NCI-H524 treated with DMSO at 0.1 percent for 48 hours (cell line): Measurements from ENCODE around the gene PTCSC3.
"Not testable (repeated sequence)": the region's sequence is repeated elsewhere in the genome, so short reads cannot be mapped to it uniquely, and the experiment has no call there.

Experiments
- DNase-seq: peaks from one replicate; lab custom pipeline; 2025; lab: John Stamatoyannopoulos, UW

Gene PTCSC3

GRCh38 chr14:36173161-36173560 lies 3.4 kb downstream of the PTCSC3 start:
- no peak for DNase-seq

DNA sequence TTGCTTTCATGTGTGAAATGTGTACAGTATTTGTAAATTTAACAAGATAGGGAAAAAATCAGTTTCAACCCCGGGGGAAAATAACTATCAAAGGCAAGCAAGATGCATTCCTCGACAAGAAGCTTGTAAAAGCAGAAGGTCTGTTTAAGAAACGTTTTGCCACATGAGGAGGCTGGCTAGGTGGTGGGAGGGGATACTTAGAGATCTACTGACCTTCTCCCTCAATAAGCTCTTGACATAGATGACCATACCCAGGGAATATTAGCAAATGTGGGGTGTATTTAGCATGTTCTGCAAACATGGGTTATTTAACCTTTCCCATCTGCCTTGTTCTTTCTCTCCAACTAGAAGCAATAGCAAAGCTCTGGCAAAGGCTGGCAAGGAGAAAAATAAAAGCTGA lies 4.9 kb downstream of the PTCSC3 start:
- DNase-seq = no peak

DNA sequence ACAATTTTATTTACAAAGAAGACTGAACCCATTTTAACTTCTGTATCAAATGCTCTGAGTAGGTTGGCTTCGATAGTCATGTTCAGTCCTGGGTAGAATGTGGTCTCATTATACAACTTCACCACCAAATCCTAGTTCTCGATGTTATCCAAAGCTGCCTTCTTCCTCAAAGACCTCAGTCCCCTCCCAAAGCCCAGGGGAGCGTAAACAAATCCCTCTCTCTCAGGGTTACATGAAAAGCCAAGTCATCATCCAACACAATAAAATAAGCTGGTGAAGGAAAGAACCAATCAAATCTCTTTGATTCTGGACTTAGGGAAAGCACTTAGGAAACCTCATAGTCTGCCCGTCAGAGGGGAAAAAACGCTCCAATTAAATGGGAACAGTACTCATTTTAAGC lies 9.1 kb downstream of the PTCSC3 start:
- DNase-seq = no peak

- DNase-seq = no peak
Measured at GRCh38 chr14:36163451-36163850, 13.1 kb downstream of the PTCSC3 start.

GRCh38 chr14:36162267-36162666 lies 14.3 kb downstream of the PTCSC3 start:
- DNase-seq = no peak

GRCh38 chr14:36161776-36162175 lies 14.7 kb downstream of the PTCSC3 start:
- DNase-seq = no peak

DNA sequence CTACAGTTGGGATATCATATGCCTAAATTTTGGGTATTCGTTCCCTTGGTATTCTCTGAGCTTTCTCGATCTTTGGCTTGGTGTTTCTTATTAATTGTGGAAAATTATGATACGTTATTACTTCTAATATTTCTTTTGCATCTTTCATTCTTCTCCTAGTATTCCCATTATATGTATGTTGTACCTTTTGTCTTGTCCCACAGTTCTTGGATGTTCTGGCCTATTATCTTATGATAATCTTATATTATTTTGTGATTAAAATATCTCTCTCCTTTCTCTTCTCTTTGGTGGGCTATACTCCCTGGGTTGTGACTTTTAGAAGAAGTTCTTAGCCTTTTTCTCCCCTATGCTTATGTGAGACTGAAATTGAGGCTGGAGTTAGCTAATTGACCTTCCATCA lies 25.2 kb downstream of the PTCSC3 start:
- DNase-seq = no peak

- no peak for DNase-seq
Measured at GRCh38 chr14:36134038-36134437, 42.5 kb downstream of the PTCSC3 start.

- DNase-seq = no peak
Measured at GRCh38 chr14:36132826-36133225, 43.7 kb downstream of the PTCSC3 start.

GRCh38 chr14:36130186-36130585 lies 46.3 kb downstream of the PTCSC3 start:
- DNase-seq = no peak

- no peak for DNase-seq
Measured at GRCh38 chr14:36129181-36129580, 47.3 kb downstream of the PTCSC3 start.

DNA sequence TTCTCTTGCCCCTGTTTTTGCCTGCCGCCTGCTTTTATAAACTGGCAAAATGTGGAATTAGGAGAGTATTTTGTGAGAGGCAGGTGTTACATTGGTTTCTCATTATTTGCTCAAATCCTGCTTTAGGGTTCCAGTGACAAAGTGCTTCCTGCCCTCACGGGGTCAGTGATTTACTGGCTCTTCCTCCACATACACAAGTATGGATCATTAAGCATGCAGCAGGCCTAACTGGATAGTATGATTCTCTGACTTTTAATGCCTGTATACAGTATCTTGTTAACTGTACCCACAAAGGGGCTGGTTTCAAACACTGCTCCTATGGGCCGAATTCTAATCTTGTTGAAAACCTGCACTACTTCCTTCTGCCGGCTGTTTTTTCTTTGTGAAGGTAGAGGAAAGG lies 63.2 kb downstream of the PTCSC3 start:
- DNase-seq = no peak

GRCh38 chr14:36111822-36112583 lies 64.5 kb downstream of the PTCSC3 start:
- no peak for DNase-seq

DNA sequence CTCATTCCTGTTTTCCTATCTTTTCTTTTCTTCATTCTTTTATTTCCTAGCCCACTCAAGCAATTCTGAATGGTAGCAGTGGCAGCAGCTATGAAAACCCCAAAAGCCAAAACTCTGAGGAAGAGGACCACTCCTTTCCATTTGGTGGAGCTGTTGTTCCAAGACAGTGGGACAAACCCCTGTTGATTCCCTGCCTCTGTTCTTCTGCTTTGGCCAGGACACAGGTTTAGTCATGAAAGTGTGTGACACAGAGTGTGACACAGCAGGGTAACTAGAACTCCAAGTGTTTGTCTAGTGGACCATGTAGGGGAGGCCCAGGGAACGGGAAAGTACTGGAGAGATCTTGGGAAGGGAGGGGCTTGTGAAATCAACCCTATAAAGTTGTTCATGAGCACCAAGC lies 71.1 kb downstream of the PTCSC3 start:
- DNase-seq = no peak

DNA sequence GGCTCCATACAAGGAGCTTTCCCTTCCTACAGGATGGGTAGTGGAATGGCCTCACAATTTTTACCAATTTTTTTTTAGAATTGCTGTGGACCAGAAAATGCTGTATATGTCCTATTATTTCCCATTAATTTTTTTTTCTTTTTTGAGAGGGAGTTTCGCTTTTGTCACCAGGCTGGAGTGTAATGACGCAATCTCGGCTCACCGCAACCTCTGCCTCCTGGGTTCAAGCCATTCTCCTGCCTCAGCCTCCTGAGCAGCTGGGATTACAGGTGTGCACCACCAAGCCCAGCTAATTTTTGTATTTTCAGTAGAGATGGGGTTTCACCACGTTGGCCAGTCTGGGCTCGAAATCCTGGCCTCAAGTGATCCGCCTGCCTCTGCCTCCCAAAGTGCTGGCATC lies 72.3 kb downstream of the PTCSC3 start:
- not testable (repeated sequence) for DNase-seq

GRCh38 chr14:36099619-36100018 lies 76.9 kb downstream of the PTCSC3 start:
- no peak for DNase-seq

GRCh38 chr14:36097356-36097755 lies 79.2 kb downstream of the PTCSC3 start:
- no peak for DNase-seq

DNA sequence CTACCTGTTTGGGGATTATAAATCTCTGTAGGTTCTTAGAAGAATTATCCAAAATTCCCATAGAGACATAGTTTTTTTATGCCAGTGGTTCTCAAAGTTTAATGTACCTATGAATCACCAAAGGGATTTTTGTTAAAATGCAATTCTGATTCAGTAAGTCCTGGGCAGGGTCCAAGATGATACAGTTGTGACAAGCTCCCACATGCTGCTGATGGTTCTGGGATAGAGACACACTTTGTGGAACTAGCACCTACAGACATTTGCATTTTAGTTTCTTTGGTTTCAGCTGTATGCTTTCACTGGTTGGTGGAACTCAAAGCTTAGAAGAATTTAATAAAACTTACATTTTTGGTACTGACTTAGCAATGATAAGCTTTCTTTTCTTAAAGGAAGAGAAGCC lies 80.4 kb downstream of the PTCSC3 start:
- no peak for DNase-seq

DNA sequence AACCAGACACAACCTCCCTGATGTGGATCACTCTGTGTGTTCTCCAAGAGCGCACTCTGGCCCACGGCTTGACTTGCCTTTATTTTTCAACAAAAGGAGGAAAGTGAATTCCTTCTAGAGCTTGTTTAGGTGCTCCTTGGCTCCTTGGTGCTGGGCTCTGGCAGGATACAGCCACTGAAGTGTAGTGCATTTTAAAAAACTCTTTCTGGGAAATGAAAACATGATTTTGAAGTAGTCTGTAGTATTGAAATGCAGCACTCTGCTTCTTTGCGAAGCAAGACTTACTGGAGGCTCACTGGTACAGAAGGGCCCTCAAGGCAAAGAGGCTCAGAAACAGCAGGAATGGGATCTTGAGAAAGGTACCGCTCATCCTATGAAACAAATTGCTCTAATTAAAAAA lies 81.6 kb downstream of the PTCSC3 start:
- DNase-seq = no peak

DNA sequence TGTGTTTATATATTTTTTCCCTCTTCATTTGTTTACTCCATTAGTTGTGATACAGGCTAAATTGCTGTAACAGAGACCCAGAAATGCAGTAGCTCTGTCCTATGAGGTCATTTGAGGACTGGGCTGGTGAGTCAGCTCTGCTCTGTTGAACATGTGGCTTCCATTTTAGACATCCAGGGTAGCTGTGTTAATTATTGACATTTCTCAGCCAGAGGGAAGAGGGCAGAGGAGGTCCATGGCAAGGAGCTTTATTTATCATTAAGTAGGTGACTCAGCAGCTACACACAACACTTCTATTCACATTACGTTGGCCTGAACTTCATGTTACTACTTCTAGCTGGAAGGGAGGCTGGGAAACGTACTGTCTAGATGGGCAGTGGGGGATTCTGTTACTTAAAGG lies 85.4 kb downstream of the PTCSC3 start:
- no peak for DNase-seq

- DNase-seq = no peak
Measured at GRCh38 chr14:36087411-36087810, 89.1 kb downstream of the PTCSC3 start.

DNA sequence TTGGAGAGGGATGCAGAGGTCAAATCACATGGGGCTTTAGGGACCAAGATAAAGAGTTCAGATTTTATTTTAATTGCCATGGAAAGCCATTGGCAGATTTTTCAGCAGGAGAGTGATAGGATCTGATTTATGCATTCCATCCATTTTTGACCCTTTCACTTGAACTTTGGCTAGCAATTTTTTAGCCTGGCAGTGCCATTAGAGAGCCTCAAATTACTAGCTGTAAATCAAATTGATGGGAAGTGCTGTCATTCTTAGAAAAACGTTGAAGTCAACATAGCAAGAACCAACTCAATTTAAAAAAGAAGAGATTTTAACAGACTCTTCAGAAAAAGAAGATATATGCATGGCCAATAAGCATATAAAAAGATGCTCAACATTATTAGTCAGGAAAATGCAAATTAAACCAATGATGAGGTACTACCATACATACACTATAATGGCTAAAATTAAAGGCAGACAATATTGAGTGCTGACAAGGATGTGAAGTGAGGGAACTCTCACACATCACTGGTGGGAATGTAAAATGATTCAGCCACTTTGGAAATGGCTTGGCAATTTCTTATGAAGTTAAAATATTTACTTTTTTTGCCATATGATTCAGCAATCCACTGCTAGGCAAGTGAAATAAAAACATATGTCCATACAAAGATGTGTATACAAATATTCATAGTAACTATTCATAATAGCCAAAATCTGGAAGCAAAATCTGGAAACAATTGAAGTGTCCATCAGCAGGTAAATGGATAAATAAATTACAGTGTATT lies 89.7 kb downstream of the PTCSC3 start:
- no peak for DNase-seq

GRCh38 chr14:36085861-36086260 lies 90.7 kb downstream of the PTCSC3 start:
- no peak for DNase-seq
